ENCODE measurements around the gene PAAF1.

- TF ChIP-seq POLR2A (IDR thresholded peaks at IDR 0.05) (no peak), CTCF (IDR thresholded peaks at IDR 0.05) (no peak)
These were observed 20.7 kb upstream of the PAAF1 start for GRCh38 chr11:73856031-73856567.
